Measurements from ENCODE around the gene FCHO1.
A peak's percentile ranks its signal among the peaks of the same experiment; 100 is the strongest.

The FCHO1 gene

GRCh38 chr19:17734146-17734545, 17.1 kb upstream of the FCHO1 start:
- DNase-seq, result no peak

- DNase-seq, result no peak
These were observed 15.9 kb upstream of the FCHO1 start for GRCh38 chr19:17735410-17735809.

- DNase-seq, result no peak
These were observed 13.6 kb upstream of the FCHO1 start for GRCh38 chr19:17737690-17738153.

GRCh38 chr19:17739121-17739875, 12.0 kb upstream of the FCHO1 start:
- no peak for DNase-seq

GRCh38 chr19:17741456-17741855, 9.8 kb upstream of the FCHO1 start:
- DNase-seq, result no peak

- no peak for DNase-seq
These were observed 7.2 kb upstream of the FCHO1 start for GRCh38 chr19:17743874-17744580.

- peak; percentile 76 for DNase-seq
These were observed 3.8 kb upstream of the FCHO1 start for GRCh38 chr19:17747205-17748098.

- no peak for DNase-seq
These were observed 2.2 kb upstream of the FCHO1 start for GRCh38 chr19:17748884-17749638.

GRCh38 chr19:17749912-17750317, 1.4 kb upstream of the FCHO1 start:
- DNase-seq, result no peak

GRCh38 chr19:17751912-17752273, 616 bp downstream of the FCHO1 start:
- DNase-seq, result no peak

GRCh38 chr19:17752865-17753639, 1.8 kb downstream of the FCHO1 start:
- no peak for DNase-seq

GRCh38 chr19:17753976-17754375, 2.7 kb downstream of the FCHO1 start:
- no peak for DNase-seq

- no peak for DNase-seq
These were observed 3.6 kb downstream of the FCHO1 start for GRCh38 chr19:17754634-17755442.

- no peak for DNase-seq
These were observed 4.2 kb downstream of the FCHO1 start for GRCh38 chr19:17755443-17755890.

GRCh38 chr19:17755977-17756670, 4.8 kb downstream of the FCHO1 start:
- DNase-seq, result no peak

- DNase-seq, result peak; percentile 44
These were observed 5.8 kb downstream of the FCHO1 start for GRCh38 chr19:17757125-17757524.

GRCh38 chr19:17758515-17758914, 7.2 kb downstream of the FCHO1 start:
- no peak for DNase-seq

GRCh38 chr19:17761148-17761547, 9.9 kb downstream of the FCHO1 start:
- no peak for DNase-seq

GRCh38 chr19:17762505-17763229, 11.4 kb downstream of the FCHO1 start:
- peak; percentile 65 for DNase-seq
